Measurements from ENCODE around the gene ITCH. TPM values are rescaled to one million over a fixed set of nuclear protein-coding genes. Genes with fewer than 3 reads are reported as not detected.
"Not testable (repeated sequence)": the region's sequence is repeated elsewhere in the genome, so short reads cannot be mapped to it uniquely, and the experiment has no call there.

The ITCH gene
- total RNA-seq, 4 donors from 2014 or later = 37.4 to 48.4 (median 43.4) TPM

DNA sequence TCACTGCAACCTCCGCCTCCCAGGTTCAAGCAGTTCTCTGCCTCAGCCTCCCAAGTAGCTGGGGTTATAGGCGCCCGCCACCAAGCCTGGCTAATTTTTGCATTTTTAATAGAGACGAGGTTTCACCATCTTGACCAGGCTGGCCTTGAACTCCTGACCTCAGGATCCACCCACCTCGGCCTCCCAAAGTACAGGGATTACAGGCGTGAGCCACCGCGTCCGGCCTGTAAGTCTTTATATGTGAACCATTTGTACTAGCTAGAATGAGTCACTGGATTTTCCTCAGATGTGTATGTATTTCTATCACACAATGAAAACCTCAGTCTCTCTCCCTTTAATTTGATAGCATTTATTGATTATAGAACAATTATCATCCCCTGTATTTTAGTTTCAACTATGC, 34.0 kb downstream of the ITCH start:
- H3K4me1 ChIP-seq = peaks cover 5% of the 10 kb centered on the region
- H3K4me3 ChIP-seq = no peak overlapping the region
- H3K36me3 ChIP-seq = peaks cover 40% of the 10 kb centered on the region
- TF ChIP-seq POLR2A (IDR thresholded peaks at IDR 0.05) = no peak
- TF ChIP-seq EP300 (IDR thresholded peaks at IDR 0.05) = no peak
- DNase-seq (ENCODE audit: low spot score in 2 of 2) = no peak
- no peaks in the 10 kb centered on the region for H3K27me3 ChIP-seq
- H3K27ac ChIP-seq = no peak overlapping the region
- H3K9me3 ChIP-seq = no peaks in the 10 kb centered on the region
- 93% methylated on average over 9 of the region's 9 CpGs for WGBS

DNA sequence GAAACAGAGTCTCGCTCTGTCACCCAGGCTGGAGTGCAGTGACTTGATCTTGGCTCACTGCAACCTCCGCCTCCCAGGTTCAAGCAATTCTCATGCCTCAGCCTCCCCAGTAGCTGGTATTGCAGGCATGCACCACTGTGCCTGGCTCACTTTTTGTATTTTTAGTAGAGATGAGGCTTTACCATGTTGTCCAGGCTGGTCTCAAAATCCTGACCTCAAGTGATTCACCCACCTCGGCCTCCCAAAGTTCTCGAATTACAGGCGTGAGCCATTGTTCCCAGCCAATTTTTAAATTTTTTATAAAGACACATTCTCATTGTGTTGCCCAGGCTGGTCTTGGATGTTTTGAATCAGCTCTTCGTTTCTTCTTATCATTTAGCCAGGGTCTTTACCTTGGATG, 37.7 kb downstream of the ITCH start:
- not testable (repeated sequence) for DNase-seq (ENCODE audit: low spot score in 2 of 2); H3K9me3 ChIP-seq; H3K4me3 ChIP-seq; H3K27me3 ChIP-seq; H3K27ac ChIP-seq
- 73% methylated on average over 6 of the region's 6 CpGs for WGBS
- H3K4me1 ChIP-seq = peaks cover 19% of the 10 kb centered on the region
- H3K36me3 ChIP-seq = peaks cover 23% of the 10 kb centered on the region

DNA sequence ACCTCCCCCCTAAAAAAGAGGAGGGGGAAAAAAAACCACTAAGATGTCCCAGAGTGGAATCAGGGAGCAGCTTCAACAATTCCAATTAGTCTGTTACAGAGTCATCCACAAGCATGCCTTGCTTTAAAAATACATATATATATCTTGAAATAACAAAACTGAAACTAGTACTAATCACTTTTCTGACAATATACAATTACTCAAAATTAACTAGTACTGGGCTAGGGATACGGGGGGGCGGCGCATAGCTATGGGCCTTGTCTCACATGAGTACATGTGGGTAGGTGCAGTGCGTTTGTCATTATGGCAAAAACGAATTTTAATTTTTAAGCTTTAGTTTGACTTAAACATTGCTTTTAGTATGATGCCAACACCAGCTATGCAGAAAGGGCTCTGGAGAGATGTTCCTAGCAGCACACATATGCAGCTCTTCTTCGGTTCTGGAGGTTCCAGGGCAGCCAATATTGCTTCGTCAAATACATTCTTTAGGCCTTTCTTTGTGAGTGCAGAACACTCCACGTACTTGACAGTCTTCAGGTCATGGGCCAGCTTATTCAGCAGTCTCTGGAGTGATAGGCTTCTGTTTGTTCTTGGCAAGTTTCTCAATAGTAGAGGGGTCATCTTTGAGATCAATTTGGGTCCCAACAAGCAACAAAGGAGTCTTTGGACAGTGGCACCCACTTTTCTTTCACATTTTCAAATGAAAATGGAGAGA, 38.8 kb downstream of the ITCH start:
- Histone ChIP-seq H3K9me3 (no peaks in the 10 kb centered on the region), H3K36me3 (peaks cover 21% of the 10 kb centered on the region), H3K27ac (no peak overlapping the region), H3K27me3 (no peaks in the 10 kb centered on the region), H3K4me3 (no peak overlapping the region), H3K4me1 (peaks cover 21% of the 10 kb centered on the region)
- DNase-seq (ENCODE audit: low spot score in 2 of 2) = no peak
- WGBS = 93% methylated on average over 8 of the region's 8 CpGs
- TF ChIP-seq POLR2AphosphoS5 (IDR thresholded peaks at IDR 0.05) (no peak), POLR2A (IDR thresholded peaks at IDR 0.05) (no peak), EP300 (IDR thresholded peaks at IDR 0.05) (no peak)
- TF ChIP-seq, protein P1, sequence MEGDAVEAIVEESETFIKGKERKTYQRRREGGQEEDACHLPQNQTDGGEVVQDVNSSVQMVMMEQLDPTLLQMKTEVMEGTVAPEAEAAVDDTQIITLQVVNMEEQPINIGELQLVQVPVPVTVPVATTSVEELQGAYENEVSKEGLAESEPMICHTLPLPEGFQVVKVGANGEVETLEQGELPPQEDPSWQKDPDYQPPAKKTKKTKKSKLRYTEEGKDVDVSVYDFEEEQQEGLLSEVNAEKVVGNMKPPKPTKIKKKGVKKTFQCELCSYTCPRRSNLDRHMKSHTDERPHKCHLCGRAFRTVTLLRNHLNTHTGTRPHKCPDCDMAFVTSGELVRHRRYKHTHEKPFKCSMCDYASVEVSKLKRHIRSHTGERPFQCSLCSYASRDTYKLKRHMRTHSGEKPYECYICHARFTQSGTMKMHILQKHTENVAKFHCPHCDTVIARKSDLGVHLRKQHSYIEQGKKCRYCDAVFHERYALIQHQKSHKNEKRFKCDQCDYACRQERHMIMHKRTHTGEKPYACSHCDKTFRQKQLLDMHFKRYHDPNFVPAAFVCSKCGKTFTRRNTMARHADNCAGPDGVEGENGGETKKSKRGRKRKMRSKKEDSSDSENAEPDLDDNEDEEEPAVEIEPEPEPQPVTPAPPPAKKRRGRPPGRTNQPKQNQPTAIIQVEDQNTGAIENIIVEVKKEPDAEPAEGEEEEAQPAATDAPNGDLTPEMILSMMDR (IDR thresholded peaks at IDR 0.05) = no peak

DNA sequence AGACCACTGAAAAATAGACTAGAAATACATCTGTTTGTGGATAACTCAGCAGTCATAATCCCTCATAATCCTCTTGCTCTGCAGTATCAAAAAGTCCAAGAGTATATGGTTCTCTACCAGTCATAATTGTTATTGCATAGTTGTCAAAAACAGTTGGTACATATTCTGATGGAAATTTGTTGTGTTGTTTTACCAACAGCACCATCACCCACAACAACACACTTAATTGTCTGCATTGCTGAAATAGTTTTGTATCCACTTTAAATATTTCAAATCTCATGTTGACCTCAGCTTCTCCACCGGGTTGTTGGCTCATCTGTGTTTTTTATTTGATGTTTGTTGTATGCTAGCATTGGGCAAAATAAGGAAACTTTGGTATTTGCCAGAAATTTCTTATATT, 39.4 kb downstream of the ITCH start:
- peaks cover 20% of the 10 kb centered on the region for H3K36me3 ChIP-seq
- no peak for TF ChIP-seq POLR2AphosphoS5 (IDR thresholded peaks at IDR 0.05)
- TF ChIP-seq EP300 (IDR thresholded peaks at IDR 0.05) = no peak
- TF ChIP-seq POLR2A (IDR thresholded peaks at IDR 0.05) = no peak
- no peak overlapping the region for H3K27ac ChIP-seq
- WGBS = 49% methylated on average over 1 of the region's 1 CpG
- no peak for DNase-seq (ENCODE audit: low spot score in 2 of 2)
- no peak overlapping the region for H3K4me3 ChIP-seq
- H3K4me1 ChIP-seq = peaks cover 21% of the 10 kb centered on the region
- no peaks in the 10 kb centered on the region for H3K27me3 ChIP-seq
- H3K9me3 ChIP-seq = no peaks in the 10 kb centered on the region

DNA sequence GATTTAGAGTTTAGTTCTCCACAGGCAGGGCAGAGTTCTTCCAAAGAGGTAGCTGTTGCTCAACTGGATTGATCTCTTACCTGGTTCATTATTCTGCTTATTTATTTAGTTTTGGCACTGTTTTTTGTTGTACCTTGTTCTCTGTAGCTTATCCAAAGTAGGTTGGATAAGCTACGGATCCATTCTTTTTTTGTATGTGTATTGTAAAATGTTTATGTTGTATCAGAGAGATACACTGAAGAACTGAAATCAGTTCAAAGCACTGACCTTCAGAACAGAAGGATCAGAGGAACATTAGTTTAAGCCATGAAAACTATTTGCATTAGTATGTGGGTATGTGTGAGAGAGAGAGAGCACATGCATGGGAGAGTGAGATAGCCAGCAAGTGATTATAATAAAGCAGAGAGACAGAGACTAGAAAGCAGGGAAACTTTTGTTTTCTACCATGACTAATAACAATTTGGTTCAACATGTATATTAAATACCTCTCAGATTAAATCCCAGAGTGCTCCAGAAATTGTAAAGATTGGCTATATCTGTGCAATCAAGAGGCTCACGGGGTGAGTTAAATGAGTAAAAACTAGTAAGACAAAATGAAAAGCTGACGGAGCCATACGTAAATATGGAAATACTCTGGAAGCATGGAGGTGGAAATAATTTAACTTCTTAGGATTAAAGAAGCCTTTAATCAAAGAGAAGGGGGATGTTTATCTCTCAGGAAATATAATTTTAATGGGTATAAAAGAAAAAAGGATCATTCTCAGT, 40.2 kb downstream of the ITCH start:
- Histone ChIP-seq H3K9me3 (no peaks in the 10 kb centered on the region), H3K27me3 (no peaks in the 10 kb centered on the region), H3K27ac (no peak overlapping the region), H3K36me3 (peaks cover 20% of the 10 kb centered on the region), H3K4me3 (no peak overlapping the region), H3K4me1 (peaks cover 21% of the 10 kb centered on the region)
- no peak for TF ChIP-seq POLR2AphosphoS5 (IDR thresholded peaks at IDR 0.05)
- TF ChIP-seq EP300 (IDR thresholded peaks at IDR 0.05) = no peak
- TF ChIP-seq, protein P1 (IDR thresholded peaks at IDR 0.05) = no peak
- no peak for TF ChIP-seq POLR2A (IDR thresholded peaks at IDR 0.05)
- no peak for DNase-seq (ENCODE audit: low spot score in 2 of 2)
- 80% methylated on average over 4 of the region's 4 CpGs for WGBS

DNA sequence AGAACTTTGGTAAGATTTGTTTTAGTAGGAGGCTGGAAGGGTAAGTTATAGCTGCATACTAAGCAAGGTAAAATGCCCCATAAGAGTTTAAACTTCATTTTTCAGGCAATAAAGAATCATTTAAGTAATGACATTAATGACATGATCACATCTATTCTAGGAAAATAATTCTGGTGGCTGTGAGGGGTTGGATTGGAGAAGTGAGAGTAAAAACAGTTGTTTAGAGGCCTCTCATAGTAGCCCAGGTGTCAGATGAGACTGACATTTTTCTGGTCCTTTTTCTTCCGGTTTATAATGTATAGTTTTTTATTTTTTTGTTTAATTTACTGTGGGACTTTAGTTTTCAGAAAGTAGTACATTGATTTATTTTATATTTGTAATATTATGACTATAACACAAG, 40.8 kb downstream of the ITCH start:
- Histone ChIP-seq H3K27ac (no peak overlapping the region), H3K4me3 (no peak overlapping the region), H3K9me3 (no peaks in the 10 kb centered on the region), H3K27me3 (no peaks in the 10 kb centered on the region), H3K36me3 (peaks cover 17% of the 10 kb centered on the region), H3K4me1 (peaks cover 21% of the 10 kb centered on the region)
- TF ChIP-seq, protein P1 (IDR thresholded peaks at IDR 0.05) = no peak
- TF ChIP-seq POLR2A (IDR thresholded peaks at IDR 0.05) (no peak), POLR2AphosphoS5 (IDR thresholded peaks at IDR 0.05) (no peak)
- 89% methylated on average over 1 of the region's 1 CpG for WGBS
- no peak for DNase-seq (ENCODE audit: low spot score in 2 of 2)
